GM19351 (cell line): ENCODE results near the gene IL6R.

ENCODE experiments used
- ATAC-seq: cut with Tn5 transposase; IDR thresholded peaks from one replicate; pipeline ENCODE4 v1.9.1; 2021; ENCODE audit warnings: mild to moderate bottlenecking, moderate library complexity; ENCODE audit not compliant: unreplicated experiment

Gene IL6R

GRCh38 chr1:154446789-154447188 lies 41.6 kb downstream of the IL6R start:
- ATAC-seq, result no peak

DNA sequence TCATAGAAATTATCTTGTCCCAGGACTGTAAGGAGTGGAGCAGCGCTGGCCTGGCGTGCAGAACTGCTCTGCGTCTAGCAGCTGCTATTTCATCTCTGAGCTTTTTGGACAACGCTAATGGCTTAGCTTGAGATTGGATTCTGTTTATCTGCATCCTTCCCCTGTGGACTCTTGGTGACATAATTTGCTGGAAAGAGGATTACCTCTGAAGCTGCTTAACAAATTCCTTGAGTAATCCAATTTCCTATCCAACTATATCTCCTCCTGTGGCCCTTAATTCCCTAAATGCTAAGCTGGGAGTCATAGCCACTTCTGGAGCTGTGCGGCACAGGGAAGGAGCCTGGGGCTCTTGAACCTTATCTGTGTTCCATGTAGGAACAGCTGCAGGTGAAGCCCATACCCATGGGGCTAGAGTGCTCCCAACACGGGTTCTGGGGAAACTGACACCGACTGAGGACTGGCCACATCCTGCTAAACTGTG lies 43.2 kb downstream of the IL6R start:
- no peak for ATAC-seq

GRCh38 chr1:154453161-154453560 lies 48.0 kb downstream of the IL6R start:
- no peak for ATAC-seq

GRCh38 chr1:154453574-154454352 lies 48.6 kb downstream of the IL6R start:
- ATAC-seq, result no peak

DNA sequence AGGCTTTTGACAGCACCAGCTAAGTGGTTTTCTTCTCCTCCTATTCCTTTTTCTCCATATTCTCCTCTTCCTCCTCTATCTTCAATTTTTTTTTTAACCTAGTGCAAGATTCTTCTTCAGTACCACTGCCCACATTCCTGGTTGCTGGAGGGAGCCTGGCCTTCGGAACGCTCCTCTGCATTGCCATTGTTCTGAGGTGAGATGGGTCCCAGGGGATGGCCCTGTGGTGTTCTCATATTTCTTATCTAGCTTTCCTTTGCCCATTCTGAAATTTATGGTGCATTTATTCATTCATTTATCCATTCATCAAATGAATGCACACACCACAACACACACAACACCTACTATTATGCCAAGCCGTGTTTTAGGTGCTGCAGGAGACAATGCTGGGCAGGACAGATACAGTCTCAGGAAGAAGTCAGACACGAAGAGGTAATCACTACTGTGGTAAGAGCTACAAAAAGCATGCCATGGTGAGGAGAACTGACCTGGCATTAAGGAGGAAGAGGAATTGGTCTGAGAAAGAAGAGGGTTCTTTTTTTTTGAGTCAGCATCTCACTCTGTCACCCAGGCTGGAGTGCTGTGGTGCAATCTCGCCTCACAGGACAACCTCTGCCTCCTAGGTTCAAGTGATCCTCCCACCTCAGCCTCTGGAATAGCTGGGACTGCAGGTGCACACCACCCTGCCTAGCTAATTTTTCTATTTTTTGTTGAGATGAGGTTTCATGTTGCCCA lies 49.4 kb downstream of the IL6R start:
- no peak for ATAC-seq

DNA sequence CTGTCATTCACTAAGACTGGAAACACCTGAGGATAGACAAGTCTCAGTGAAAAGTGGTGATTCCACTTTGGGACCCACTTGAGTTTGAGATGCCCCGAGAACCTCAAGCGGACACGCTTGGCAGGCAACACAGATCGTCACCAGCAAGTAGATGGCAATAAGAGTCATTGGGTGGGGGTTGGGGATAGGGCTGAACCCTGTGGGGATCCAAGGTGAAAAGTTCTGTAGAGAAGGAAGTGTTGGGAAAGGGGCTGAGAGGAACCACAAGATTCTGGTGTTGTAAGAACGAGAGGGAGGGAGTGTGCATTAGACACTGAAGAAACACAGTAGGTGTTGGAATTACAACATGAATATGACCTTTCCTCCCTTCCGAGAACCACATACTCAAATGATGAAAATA lies 51.5 kb downstream of the IL6R start:
- no peak for ATAC-seq

- no peak for ATAC-seq
Observed at GRCh38 chr1:154459080-154459479, 53.9 kb downstream of the IL6R start.

- no peak for ATAC-seq
Observed at GRCh38 chr1:154460695-154461260, 55.6 kb downstream of the IL6R start.

- ATAC-seq, result no peak
Observed at GRCh38 chr1:154463512-154463990, 58.4 kb downstream of the IL6R start.

DNA sequence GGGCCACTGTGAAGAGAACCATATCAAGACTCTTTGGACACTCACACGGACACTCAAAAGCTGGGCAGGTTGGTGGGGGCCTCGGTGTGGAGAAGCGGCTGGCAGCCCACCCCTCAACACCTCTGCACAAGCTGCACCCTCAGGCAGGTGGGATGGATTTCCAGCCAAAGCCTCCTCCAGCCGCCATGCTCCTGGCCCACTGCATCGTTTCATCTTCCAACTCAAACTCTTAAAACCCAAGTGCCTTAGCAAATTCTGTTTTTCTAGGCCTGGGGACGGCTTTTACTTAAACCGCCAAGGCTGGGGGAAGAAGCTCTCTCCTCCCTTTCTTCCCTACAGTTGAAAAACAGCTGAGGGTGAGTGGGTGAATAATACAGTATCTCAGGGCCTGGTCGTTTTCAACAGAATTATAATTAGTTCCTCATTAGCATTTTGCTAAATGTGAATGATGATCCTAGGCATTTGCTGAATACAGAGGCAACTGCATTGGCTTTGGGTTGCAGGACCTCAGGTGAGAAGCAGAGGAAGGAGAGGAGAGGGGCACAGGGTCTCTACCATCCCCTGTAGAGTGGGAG lies 60.6 kb downstream of the IL6R start:
- ATAC-seq, result no peak

- ATAC-seq, result no peak
Observed at GRCh38 chr1:154466206-154466605, 61.1 kb downstream of the IL6R start.

- ATAC-seq, result no peak
Observed at GRCh38 chr1:154466921-154467417, 61.8 kb downstream of the IL6R start.

- ATAC-seq, result no peak
Observed at GRCh38 chr1:154467434-154468102, 62.4 kb downstream of the IL6R start.

- ATAC-seq, result no peak
Observed at GRCh38 chr1:154468535-154469250, 63.5 kb downstream of the IL6R start.

GRCh38 chr1:154469844-154470560 lies 64.9 kb downstream of the IL6R start:
- ATAC-seq, result no peak

GRCh38 chr1:154471304-154471703 lies 66.2 kb downstream of the IL6R start:
- ATAC-seq, result no peak

DNA sequence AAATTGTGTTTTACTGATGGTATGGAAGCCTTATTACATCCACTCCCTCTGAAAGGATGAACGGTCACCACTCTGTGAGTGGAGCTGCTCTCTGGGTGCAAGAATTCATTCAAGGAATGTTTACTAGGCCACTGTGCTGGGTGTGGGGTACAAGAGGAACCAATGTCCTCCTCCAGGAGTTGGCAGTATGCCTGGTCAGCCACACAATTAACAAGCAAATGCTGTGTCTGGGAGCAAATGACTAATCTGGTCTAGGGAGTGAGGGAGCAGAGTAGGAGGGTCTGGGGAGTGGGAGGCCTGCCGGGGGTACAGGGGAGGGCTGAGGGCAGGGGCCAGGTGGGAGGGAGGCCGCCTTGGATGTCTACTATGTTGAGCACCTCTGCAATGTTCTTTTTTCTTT lies 69.7 kb downstream of the IL6R start:
- no peak for ATAC-seq

DNA sequence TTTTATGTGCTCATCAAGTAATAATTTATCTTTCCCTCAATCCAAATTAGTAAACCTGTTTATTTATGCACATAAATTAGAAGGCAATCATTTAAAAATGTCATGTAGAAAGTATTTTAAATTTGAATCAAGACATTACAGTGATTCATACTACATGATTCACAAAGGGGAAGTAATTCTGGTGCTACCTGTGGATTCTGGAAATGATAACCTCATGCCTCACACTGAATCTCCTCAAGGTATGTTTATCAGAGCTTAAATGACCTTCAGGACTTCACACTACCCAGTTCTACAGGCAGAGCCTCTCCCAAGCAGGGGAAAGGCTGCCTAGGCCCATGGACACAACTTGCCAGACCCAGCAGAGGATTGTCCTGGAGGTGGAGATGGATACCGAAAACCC lies 71.6 kb downstream of the IL6R start:
- no peak for ATAC-seq

- ATAC-seq, result no peak
Observed at GRCh38 chr1:154478013-154478412, 72.9 kb downstream of the IL6R start.
